ENCODE data around the gene BRD1.

Gene BRD1

GRCh38 chr22:49827853-49828598 is at the start of gene BRD1:
Gene BRD1, minus strand, starts transcription at chr22:49827873. Its CDS starts 3,556 bp downstream, at chr22:49824317.
- DNase-seq = peak; percentile 65

GRCh38 chr22:49873228-49873940 is 45.7 kb upstream of the BRD1 start:
- no peak for DNase-seq

GRCh38 chr22:49872347-49872746 is 44.7 kb upstream of the BRD1 start:
- DNase-seq = no peak

GRCh38 chr22:49871482-49871881 is 43.8 kb upstream of the BRD1 start:
- no peak for DNase-seq

GRCh38 chr22:49869845-49870712 is 42.4 kb upstream of the BRD1 start:
- DNase-seq = no peak

- DNase-seq = no peak
Measured at GRCh38 chr22:49869086-49869830, 41.6 kb upstream of the BRD1 start.

- DNase-seq = no peak
Measured at GRCh38 chr22:49867303-49868265, 39.9 kb upstream of the BRD1 start.

GRCh38 chr22:49866646-49867045 is 39.0 kb upstream of the BRD1 start:
- DNase-seq = no peak

- DNase-seq = no peak
Measured at GRCh38 chr22:49866134-49866533, 38.5 kb upstream of the BRD1 start.

- no peak for DNase-seq
Measured at GRCh38 chr22:49865156-49865555, 37.5 kb upstream of the BRD1 start.

- no peak for DNase-seq
Measured at GRCh38 chr22:49863931-49864330, 36.3 kb upstream of the BRD1 start.

- no peak for DNase-seq
Measured at GRCh38 chr22:49862496-49862776, 34.8 kb upstream of the BRD1 start.

- DNase-seq = no peak
Measured at GRCh38 chr22:49861642-49862495, 34.2 kb upstream of the BRD1 start.

- DNase-seq = no peak
Measured at GRCh38 chr22:49858827-49859226, 31.2 kb upstream of the BRD1 start.

GRCh38 chr22:49856766-49857618 is 29.3 kb upstream of the BRD1 start:
- DNase-seq = no peak

- DNase-seq = no peak
Measured at GRCh38 chr22:49856343-49856742, 28.7 kb upstream of the BRD1 start.

GRCh38 chr22:49855251-49855911 is 27.7 kb upstream of the BRD1 start:
- no peak for DNase-seq

GRCh38 chr22:49853981-49854831 is 26.5 kb upstream of the BRD1 start:
- DNase-seq = peak; percentile 28
